ENCODE results near the gene RTN4RL1.
A peak's percentile ranks its signal among the peaks of the same experiment; 100 is the strongest.

The RTN4RL1 gene

GRCh38 chr17:2059547-2060384 lies 34.6 kb upstream of the RTN4RL1 start:
- no peak for DNase-seq (ENCODE audit: low read depth)

- peak; percentile 82 for DNase-seq (ENCODE audit: low read depth)
Observed at GRCh38 chr17:2058586-2059546, 33.7 kb upstream of the RTN4RL1 start.

GRCh38 chr17:2057760-2058585 lies 32.8 kb upstream of the RTN4RL1 start:
- DNase-seq (ENCODE audit: low read depth), result peak; percentile 67

- peak; percentile 62 for DNase-seq (ENCODE audit: low read depth)
Observed at GRCh38 chr17:2057175-2057759, 32.1 kb upstream of the RTN4RL1 start.

- DNase-seq (ENCODE audit: low read depth), result peak; percentile 77
Observed at GRCh38 chr17:2056206-2057174, 31.4 kb upstream of the RTN4RL1 start.

GRCh38 chr17:2055292-2056205 lies 30.4 kb upstream of the RTN4RL1 start:
- DNase-seq (ENCODE audit: low read depth), result peak; percentile 74

- peak; percentile 84 for DNase-seq (ENCODE audit: low read depth)
Observed at GRCh38 chr17:2054512-2055291, 29.6 kb upstream of the RTN4RL1 start, which contains the start of gene HIC1. HIC1 (plus strand) TSS chr17:2055103; CDS start chr17:2056691, 1,588 bp downstream.

GRCh38 chr17:2054262-2054511 lies 29.1 kb upstream of the RTN4RL1 start:
- no peak for DNase-seq (ENCODE audit: low read depth)

- DNase-seq (ENCODE audit: low read depth), result peak; percentile 81
Observed at GRCh38 chr17:2053380-2054261, 28.5 kb upstream of the RTN4RL1 start.

GRCh38 chr17:2051933-2052559 lies 26.9 kb upstream of the RTN4RL1 start:
- no peak for DNase-seq (ENCODE audit: low read depth)

GRCh38 chr17:2051061-2051932 lies 26.2 kb upstream of the RTN4RL1 start:
- DNase-seq (ENCODE audit: low read depth), result peak; percentile 61

GRCh38 chr17:2050300-2051060 lies 25.3 kb upstream of the RTN4RL1 start:
- peak; percentile 70 for DNase-seq (ENCODE audit: low read depth)

- DNase-seq (ENCODE audit: low read depth), result peak; percentile 72
Observed at GRCh38 chr17:2049333-2050299, 24.5 kb upstream of the RTN4RL1 start.

GRCh38 chr17:2048805-2049204 lies 23.7 kb upstream of the RTN4RL1 start:
- no peak for DNase-seq (ENCODE audit: low read depth)
